Measurements from ENCODE around the gene RGL3. TPM values are rescaled to one million over a fixed set of nuclear protein-coding genes. Genes with fewer than 3 reads are reported as not detected.
"Not testable (repeated sequence)": the region's sequence is repeated elsewhere in the genome, so short reads cannot be mapped to it uniquely, and the experiment has no call there.

RGL3 gene
- total RNA-seq, 2 experiments from 2014 or later = 0.49 TPM; not detected in 1

DNA sequence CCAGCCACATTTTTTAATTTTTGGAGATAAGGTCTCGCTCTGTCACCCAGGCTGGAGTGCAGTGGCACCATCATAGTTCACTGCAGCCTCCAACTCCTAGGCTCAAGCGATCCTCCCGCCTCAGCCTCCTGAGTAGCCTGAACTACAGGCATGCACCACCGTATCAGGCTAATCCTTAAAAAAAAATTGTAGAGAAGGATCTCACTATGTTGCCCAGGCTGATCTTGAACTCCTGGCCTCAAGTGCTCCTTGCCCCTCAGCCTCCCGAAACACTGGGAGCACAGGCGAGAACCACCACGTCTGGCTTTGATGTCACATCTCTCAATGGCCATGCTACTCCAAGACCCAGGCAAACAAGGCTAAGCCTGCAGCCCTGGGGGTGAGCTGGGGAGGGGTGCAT is 37.5 kb upstream of the RGL3 start:
- no peaks in the 10 kb centered on the region for H4K20me1 ChIP-seq (ENCODE audit: insufficient read depth, low read length)
- no peak for TF ChIP-seq CTCF (conservative IDR thresholded peaks at IDR 0.05; ENCODE audit: low read length)
- no peaks in the 10 kb centered on the region for H3K36me3 ChIP-seq (ENCODE audit: insufficient read depth, low read length)
- BruUV-seq (replicated peaks) = no TSS peak
- H3K27ac ChIP-seq (ENCODE audit: low read depth, low read length, poor library complexity, severe bottlenecking) = no peak overlapping the region
- CTCF ChIA-PET (ENCODE audit: unreplicated experiment) = no interaction called here
- no peak overlapping the region for H3K4me3 ChIP-seq (ENCODE audit: low read depth, low read length, poor library complexity, severe bottlenecking)
- no peaks in the 10 kb centered on the region for H3K79me2 ChIP-seq (ENCODE audit: insufficient read depth, low read depth, low read length)
- intact Hi-C loops (cut with micrococcal nuclease; ENCODE audit: unreplicated experiment) = no loop called here
- POLR2A ChIA-PET = no interaction called here
- H3K9me3 ChIP-seq (ENCODE audit: low read length) = no peaks in the 10 kb centered on the region
- DNase-seq (ENCODE audit: low spot score) = no peak
- H3K4me1 ChIP-seq (ENCODE audit: insufficient read depth, low read length, poor library complexity, severe bottlenecking) = peaks cover 8% of the 10 kb centered on the region
- no peak overlapping the region for H2AFZ ChIP-seq (ENCODE audit: low read length)
- H3K4me2 ChIP-seq (ENCODE audit: low read length) = no peak overlapping the region
- no peaks in the 10 kb centered on the region for H3K9me2 ChIP-seq (ENCODE audit: insufficient read depth, low read length)

GRCh38 chr19:11455233-11455554 is 36.1 kb upstream of the RGL3 start:
- H3K4me3 ChIP-seq (ENCODE audit: low read depth, low read length, poor library complexity, severe bottlenecking); DNase-seq (ENCODE audit: low spot score); H3K27ac ChIP-seq (ENCODE audit: low read depth, low read length, poor library complexity, severe bottlenecking); H3K36me3 ChIP-seq (ENCODE audit: insufficient read depth, low read length); CTCF ChIA-PET (ENCODE audit: unreplicated experiment); H3K9me3 ChIP-seq (ENCODE audit: low read length); H4K20me1 ChIP-seq (ENCODE audit: insufficient read depth, low read length); POLR2A ChIA-PET; H2AFZ ChIP-seq (ENCODE audit: low read length); H3K79me2 ChIP-seq (ENCODE audit: insufficient read depth, low read depth, low read length); BruUV-seq (replicated peaks); intact Hi-C loops (cut with micrococcal nuclease; ENCODE audit: unreplicated experiment); H3K9me2 ChIP-seq (ENCODE audit: insufficient read depth, low read length); H3K4me2 ChIP-seq (ENCODE audit: low read length): not testable (repeated sequence)
- peaks cover 12% of the 10 kb centered on the region for H3K4me1 ChIP-seq (ENCODE audit: insufficient read depth, low read length, poor library complexity, severe bottlenecking)

GRCh38 chr19:11453468-11454341 is 34.6 kb upstream of the RGL3 start:
- Histone ChIP-seq H3K4me3 (ENCODE audit: low read depth, low read length, poor library complexity, severe bottlenecking) (no peak overlapping the region), H4K20me1 (ENCODE audit: insufficient read depth, low read length) (no peaks in the 10 kb centered on the region), H3K36me3 (ENCODE audit: insufficient read depth, low read length) (peaks cover 21% of the 10 kb centered on the region), H3K27ac (ENCODE audit: low read depth, low read length, poor library complexity, severe bottlenecking) (no peak overlapping the region), H3K4me2 (ENCODE audit: low read length) (no peak overlapping the region), H3K4me1 (ENCODE audit: insufficient read depth, low read length, poor library complexity, severe bottlenecking) (peaks cover 12% of the 10 kb centered on the region), H3K9me2 (ENCODE audit: insufficient read depth, low read length) (no peaks in the 10 kb centered on the region), H2AFZ (ENCODE audit: low read length) (no peak overlapping the region), H3K79me2 (ENCODE audit: insufficient read depth, low read depth, low read length) (no peaks in the 10 kb centered on the region), H3K9me3 (ENCODE audit: low read length) (no peaks in the 10 kb centered on the region)
- peak; percentile 87 for TF ChIP-seq CTCF (conservative IDR thresholded peaks at IDR 0.05; ENCODE audit: low read length)
- no peak for TF ChIP-seq EZH2phosphoT487 (IDR thresholded peaks at IDR 0.05; ENCODE audit: borderline replicate concordance, low read depth, low read length)
- DNase-seq (ENCODE audit: low spot score) = peak; percentile 44
- no TSS peak for BruUV-seq (replicated peaks)
- intact Hi-C loops (cut with micrococcal nuclease; ENCODE audit: unreplicated experiment) = loop anchor here (2.0 kb wide), 1 partner anchor 29 kb away; no protein-coding TSS in a partner anchor
- POLR2A ChIA-PET = no interaction called here
- CTCF ChIA-PET (ENCODE audit: unreplicated experiment) = no interaction called here

All from OCI-LY7 (cell line).